Spleen (tissue), 11 donors: ENCODE results near the gene TMEM272. TPM values are rescaled to one million over a fixed set of nuclear protein-coding genes. Genes with fewer than 3 reads are reported as not detected.

Source experiments
- DNase-seq: peaks from one replicate; pipeline ENCODE4 v3.0.0-alpha.2; 2020
- H3K27ac ChIP-seq, 8 donors: fragments of 200-600 bp; sonication (generic) in 7 of 8; 1 replicate in 4 of 8; 2 replicates in 4 of 8; pipeline versions ENCODE4 v1.5.0 to v1.8.0; 2016 to 2021; ENCODE audit warnings: inconsistent platforms in 4 of 8, mild to moderate bottlenecking in 4 of 8, moderate library complexity in 1 of 8
- H3K27me3 ChIP-seq, 7 donors: fragments of 200-600 bp; sonication (generic) in 6 of 7; replicated peaks in 1 of 7; 1 replicate in 4 of 7; 2 replicates in 3 of 7; pipeline versions ENCODE4 v1.5.0 to v1.8.0; 2016 to 2021; ENCODE audit warnings: inconsistent platforms in 3 of 7, mild to moderate bottlenecking in 1 of 7
- H3K36me3 ChIP-seq, 6 donors: fragments of 200-600 bp; sonication (generic) in 5 of 6; 1 replicate in 4 of 6; 2 replicates in 2 of 6; pipeline versions ENCODE4 v1.5.0 to v1.8.0; 2016 to 2021; ENCODE audit warnings: inconsistent platforms in 2 of 6
- H3K4me1 ChIP-seq, 6 donors: fragments of 200-600 bp; sonication (generic) in 5 of 6; 1 replicate in 3 of 6; 2 replicates in 3 of 6; pipeline versions ENCODE4 v1.5.0 to v1.8.0; 2016 to 2021; ENCODE audit warnings: inconsistent platforms in 3 of 6
- H3K4me3 ChIP-seq, 8 donors: fragments of 200-600 bp; sonication (generic) in 7 of 8; 1 replicate in 4 of 8; 2 replicates in 4 of 8; pipeline versions ENCODE4 v1.5.0 to v1.8.0; 2016 to 2021; ENCODE audit warnings: inconsistent platforms in 4 of 8, mild to moderate bottlenecking in 4 of 8, moderate library complexity in 2 of 8
- H3K9me3 ChIP-seq, 8 donors: fragments of 200-600 bp; sonication (generic) in 7 of 8; 1 replicate in 4 of 8; 2 replicates in 4 of 8; pipeline versions ENCODE4 v1.5.0 to v1.8.0; 2016 to 2021; ENCODE audit warnings: inconsistent platforms in 4 of 8
- CTCF ChIP-seq, 11 experiments: fragments of 200-600 bp in 7 of 11; fragments of 450-650 bp in 4 of 11; sonication (generic) in 4 of 11; IDR thresholded peaks in 8 of 11; conservative IDR thresholded peaks in 3 of 11; 1 replicate in 7 of 11; 2 replicates in 4 of 11; pipeline versions ENCODE4 v1.4.0 to v1.8.0; 2016 to 2021; ENCODE audit warnings: antibody characterized with exemption in 11 of 11, inconsistent platforms in 4 of 11, mild to moderate bottlenecking in 1 of 11
- POLR2A ChIP-seq, 3 donors: fragments of 450-650 bp; IDR thresholded peaks; one replicate each; pipeline ENCODE4 v1.5.1; 2017; ENCODE audit warnings: antibody characterized with exemption in 3 of 3, mild to moderate bottlenecking in 1 of 3
- POLR2AphosphoS5 ChIP-seq, 3 donors: sonication (generic); formaldehyde crosslinking; IDR thresholded peaks; one replicate each; pipeline ENCODE4 v1.5.1; 2017; ENCODE audit warnings: antibody characterized with exemption in 3 of 3
- WGBS, 5 donors: extraction: QIAGEN DNeasy Blood & Tissue Kit in 3 of 5; methylation state at CpG; one replicate each; pipeline versions ENCODE4 v1.1.5 to v1.1.7; 2013 to 2018; 5-methylcytosine and 5-hydroxymethylcytosine counted together
- intact Hi-C: fragments of 100-400 bp; cut with DNase I; formaldehyde crosslinking; loops from one replicate; pipeline ENCODE4 v1.15.0; 2023; ENCODE audit warnings: low total_unique reads
- polyA plus RNA-seq, 3 donors: library from polyadenylated mRNA; stranded (reverse); fragments of 200-250 nt; gene quantifications; one replicate each; pipeline ENCODE4 v1.2.1, GENCODE V29; 2013
- total RNA-seq, 7 donors: library from RNA; depleted of rRNA in 3 of 7; stranded (reverse); fragments of >200 nt in 3 of 7; fragmentation: NEBNext Ultra II Directional in 4 of 7; extraction: Animal tissue kit (Norgen Biotek cat#: 25700) in 4 of 7; gene quantifications; one replicate each; pipeline versions ENCODE4 v1.1.0 to v1.2.1, GENCODE V29; 2016 to 2021
- donor health status: healthy with polysubstance abuse.
- donor health status: DM: no; HTN: no; CAD: no; lungs with moderate emphysema.
- donor health status: DM: no; HTN: no; CAD: no.
- donor health status: Bipolar disorder and iron deficiency.
- donor health status: healthy.
- donor health status: DM: no; HTN: no; CAD: no.
- donor health status: DM: yes; HTN: yes; CAD: no.

Gene TMEM272
- total and polyA plus RNA-seq, 10 donors, result 0.03 to 3.3 (median 1.1) TPM

GRCh38 chr13:51814071-51814470 is 30.9 kb downstream of the TMEM272 start:
- no peak overlapping the region for H3K27ac ChIP-seq
- intact Hi-C loops, result loop anchor here (10.0 kb wide), 1 partner anchor 311 kb away; the partner anchor contains the start of gene NEK5
- no peaks in the 10 kb centered on the region for H3K36me3 ChIP-seq
- WGBS, 5 donors, result 91 to 100% (median 95%) methylated on average over 2 of the region's 2 CpGs
- no peak overlapping the region for H3K4me3 ChIP-seq
- peaks cover 0 to 74% (median 33%) of the 10 kb centered on the region in 6 donors for H3K4me1 ChIP-seq
- no peak for DNase-seq
- no peaks in the 10 kb centered on the region for H3K9me3 ChIP-seq
- no peaks in the 10 kb centered on the region for H3K27me3 ChIP-seq
- TF ChIP-seq POLR2AphosphoS5 (IDR thresholded peaks at IDR 0.05) (no peak), CTCF (IDR thresholded peaks at IDR 0.05 in 8 of 11, conservative IDR thresholded peaks at IDR 0.05 in 3 of 11) (no peak), POLR2A (IDR thresholded peaks at IDR 0.05) (no peak)

DNA sequence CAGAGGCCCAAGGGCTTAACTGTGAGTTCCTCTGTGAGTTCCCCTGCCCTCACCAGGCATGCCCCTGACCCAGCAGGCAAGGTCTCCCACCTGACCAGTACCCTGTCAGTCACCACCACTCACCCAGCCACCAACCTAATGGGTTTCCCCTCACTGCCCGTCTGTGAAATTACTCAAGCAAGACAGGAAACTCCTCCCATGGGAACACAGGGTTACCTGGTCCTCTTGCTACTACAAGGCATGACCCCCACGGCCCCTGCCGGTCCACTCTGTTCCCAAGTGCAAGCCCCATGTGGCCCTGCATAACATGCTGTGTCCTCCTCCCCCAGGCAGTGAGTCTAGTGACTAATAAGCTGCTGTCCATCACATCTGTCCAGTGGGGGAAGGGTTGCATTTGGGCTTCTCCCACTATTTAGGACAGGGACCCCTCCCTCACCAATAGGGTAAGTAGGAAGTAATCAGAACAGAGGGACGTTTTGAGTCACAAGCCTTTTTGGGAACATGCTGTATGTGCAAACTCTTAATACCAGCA is 33.0 kb downstream of the TMEM272 start:
- H3K4me3 ChIP-seq, result no peak overlapping the region
- WGBS, 5 donors, result 30 to 45% (median 35%) methylated on average over 2 to 4 of the region's 4 CpGs
- TF ChIP-seq CTCF (IDR thresholded peaks at IDR 0.05 in 8 of 11, conservative IDR thresholded peaks at IDR 0.05 in 3 of 11) (no peak), POLR2A (IDR thresholded peaks at IDR 0.05) (no peak), POLR2AphosphoS5 (IDR thresholded peaks at IDR 0.05) (no peak)
- H3K9me3 ChIP-seq, result no peaks in the 10 kb centered on the region
- DNase-seq, result no peak
- intact Hi-C loops, result loop anchor here (10.0 kb wide), 1 partner anchor 313 kb away; the partner anchor contains the start of gene NEK5
- H3K36me3 ChIP-seq, result no peaks in the 10 kb centered on the region
- H3K27me3 ChIP-seq, result no peaks in the 10 kb centered on the region
- H3K4me1 ChIP-seq, result peaks cover 0 to 60% (median 27%) of the 10 kb centered on the region in 6 donors
- H3K27ac ChIP-seq, result peak overlapping the region in 1 of 8 donors; percentile 7

DNA sequence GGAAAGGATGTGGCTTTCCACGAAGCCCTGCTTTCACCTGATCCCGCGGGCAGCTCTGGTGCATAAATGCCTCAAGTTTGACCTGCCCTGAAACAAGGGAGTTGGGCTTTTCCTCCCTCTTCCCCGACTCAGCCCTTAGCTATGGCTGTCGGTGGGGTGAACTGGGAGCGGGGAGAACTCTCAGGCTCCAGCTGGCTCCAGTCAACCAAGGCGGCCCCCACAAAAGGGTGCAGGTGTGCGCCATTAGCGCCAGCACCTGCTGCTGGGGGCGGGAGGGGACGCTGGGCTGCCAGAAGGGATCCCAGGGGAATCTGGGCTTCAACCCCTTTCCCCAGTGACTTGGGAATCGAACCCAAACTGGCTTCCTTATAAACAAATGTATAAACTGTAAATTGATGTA is 33.9 kb downstream of the TMEM272 start:
- no peaks in the 10 kb centered on the region for H3K9me3 ChIP-seq
- peaks cover 0 to 57% (median 27%) of the 10 kb centered on the region in 6 donors for H3K4me1 ChIP-seq
- intact Hi-C loops, result loop anchor here (10.0 kb wide), 1 partner anchor 314 kb away; the partner anchor contains the start of gene NEK5
- no peak overlapping the region for H3K27ac ChIP-seq
- H3K4me3 ChIP-seq, result no peak overlapping the region
- 51 to 70% (median 58%) methylated on average over 12 of the region's 12 CpGs for WGBS, 5 donors
- no peaks in the 10 kb centered on the region for H3K36me3 ChIP-seq
- H3K27me3 ChIP-seq, result no peaks in the 10 kb centered on the region
- peak in 1 of 3 donors; percentile 16 for TF ChIP-seq POLR2AphosphoS5 (IDR thresholded peaks at IDR 0.05)
- TF ChIP-seq POLR2A (IDR thresholded peaks at IDR 0.05), result no peak
- no peak for DNase-seq

DNA sequence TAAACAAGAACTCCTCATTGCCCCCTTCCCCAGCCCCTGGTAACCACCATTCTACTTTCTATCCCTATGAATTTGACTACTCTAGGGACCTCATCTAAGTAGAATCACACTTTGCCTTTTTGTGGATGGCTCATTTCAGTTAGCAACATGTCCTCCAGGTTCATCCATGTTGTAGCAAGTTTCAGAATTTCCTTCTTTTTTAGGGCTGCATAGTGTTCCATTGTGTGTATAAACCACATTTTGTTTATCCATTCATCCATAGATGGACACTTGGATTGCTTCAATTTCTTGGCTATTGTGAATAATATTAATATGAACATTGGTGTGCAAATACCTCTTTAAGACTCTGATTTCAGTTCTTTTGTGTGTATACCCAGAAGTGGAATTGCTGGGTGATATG is 36.2 kb downstream of the TMEM272 start:
- no peak for DNase-seq
- H3K4me3 ChIP-seq, result no peak overlapping the region
- H3K4me1 ChIP-seq, result peaks cover 0 to 54% (median 33%) of the 10 kb centered on the region in 6 donors
- intact Hi-C loops, result no loop called here
- H3K36me3 ChIP-seq, result no peaks in the 10 kb centered on the region
- H3K9me3 ChIP-seq, result no peaks in the 10 kb centered on the region
- no peak overlapping the region for H3K27ac ChIP-seq
- TF ChIP-seq CTCF (IDR thresholded peaks at IDR 0.05 in 8 of 11, conservative IDR thresholded peaks at IDR 0.05 in 3 of 11) (no peak), POLR2A (IDR thresholded peaks at IDR 0.05) (no peak), POLR2AphosphoS5 (IDR thresholded peaks at IDR 0.05) (no peak)
- no peaks in the 10 kb centered on the region for H3K27me3 ChIP-seq
